Astrocyte (in vitro differentiated cells and primary cell): ENCODE results near the gene CYTH4. TPM values are rescaled to one million over a fixed set of nuclear protein-coding genes. Genes with fewer than 3 reads are reported as not detected.

ENCODE experiments used
- DNase-seq: peaks from one replicate; pipeline ENCODE4 v3.0.0-alpha.2; 2010; ENCODE audit warnings: low read depth
- FAIRE-seq: peaks from 2 replicates; lab custom pipeline; 2011; peaks lifted over from hg19 to GRCh38; lab: Jason Lieb, UNC
- H2AFZ ChIP-seq: 2 replicates; pipeline ENCODE4 v1.6.0; 2012; ENCODE audit warnings: low read depth, low read length, inconsistent platforms
- H3K27ac ChIP-seq: 2 replicates; pipeline ENCODE4 v1.5.1; 2011; ENCODE audit warnings: low read depth, low read length, inconsistent platforms
- H3K27me3 ChIP-seq: 2 replicates; pipeline ENCODE4 v1.6.0; 2011; ENCODE audit warnings: low read length, inconsistent platforms; ENCODE audit not compliant: insufficient read depth
- H3K36me3 ChIP-seq: 2 replicates; pipeline ENCODE4 v1.5.1; 2011; ENCODE audit warnings: low read length, inconsistent platforms; ENCODE audit not compliant: insufficient read depth
- H3K4me1 ChIP-seq: 2 replicates; pipeline ENCODE4 v1.5.1; 2011; ENCODE audit warnings: low read length, inconsistent platforms; ENCODE audit not compliant: insufficient read depth
- H3K4me2 ChIP-seq: 2 replicates; pipeline ENCODE4 v1.6.0; 2012; ENCODE audit warnings: low read length, inconsistent platforms
- H3K4me3 ChIP-seq: 2 replicates; pipeline ENCODE4 v1.5.1; 2011; ENCODE audit warnings: low read depth, mild to moderate bottlenecking, low read length, inconsistent platforms; ENCODE audit not compliant: insufficient read depth
- H3K79me2 ChIP-seq: 2 replicates; pipeline ENCODE4 v1.6.0; 2012; ENCODE audit warnings: mild to moderate bottlenecking, low read length, inconsistent platforms; ENCODE audit not compliant: insufficient read depth
- H3K9ac ChIP-seq: 2 replicates; pipeline ENCODE4 v1.6.0; 2012; ENCODE audit warnings: mild to moderate bottlenecking, low read length, inconsistent platforms
- H3K9me3 ChIP-seq: 2 replicates; pipeline ENCODE4 v1.5.1; 2012; ENCODE audit warnings: low read depth, mild to moderate bottlenecking, low read length, inconsistent platforms; ENCODE audit not compliant: insufficient read depth
- H4K20me1 ChIP-seq: 2 replicates; pipeline ENCODE4 v1.6.0; 2012; ENCODE audit warnings: low read length, inconsistent platforms; ENCODE audit not compliant: insufficient read depth
- H3K27ac Mint-ChIP-seq: one replicate; pipeline ENCODE4 v1.8.0; 2021; ENCODE audit warnings: mild to moderate bottlenecking, mixed read lengths; ENCODE audit not compliant: unreplicated experiment
- H3K27me3 Mint-ChIP-seq: one replicate; pipeline ENCODE4 v1.8.0; 2021; ENCODE audit warnings: low read depth, mixed read lengths; ENCODE audit not compliant: unreplicated experiment
- H3K36me3 Mint-ChIP-seq: one replicate; pipeline ENCODE4 v1.8.0; 2021; ENCODE audit warnings: low read depth, mixed read lengths; ENCODE audit not compliant: unreplicated experiment
- H3K4me1 Mint-ChIP-seq: one replicate; pipeline ENCODE4 v1.8.0; 2021; ENCODE audit warnings: low read depth, mixed read lengths; ENCODE audit not compliant: unreplicated experiment
- H3K4me3 Mint-ChIP-seq: one replicate; pipeline ENCODE4 v1.8.0; 2021; ENCODE audit warnings: mild to moderate bottlenecking, moderate library complexity, mixed read lengths; ENCODE audit not compliant: unreplicated experiment
- H3K9me3 Mint-ChIP-seq: one replicate; pipeline ENCODE4 v1.8.0; 2021; ENCODE audit warnings: mild to moderate bottlenecking, mixed read lengths; ENCODE audit not compliant: unreplicated experiment
- EZH2 ChIP-seq: IDR thresholded peaks from 2 replicates; pipeline ENCODE4 v1.6.1; 2012; ENCODE audit warnings: mild to moderate bottlenecking, low read length, inconsistent platforms; ENCODE audit not compliant: insufficient read depth
- total RNA-seq: library from RNA; stranded (reverse); gene quantifications from 2 replicates; pipeline ENCODE4 v1.2.1, GENCODE V29; 2021
- TF ChIP-seq, protein P1 (sequence below): IDR thresholded peaks from 2 replicates; pipeline ENCODE4 v1.5.1; 2011; ENCODE audit warnings: low read depth, mild to moderate bottlenecking, inconsistent platforms, low read length, moderate library complexity; ENCODE audit not compliant: insufficient read depth

CYTH4 gene
- total RNA-seq, 1 donor from 2014 or later, result not detected

GRCh38 chr22:37301144-37301830 lies 19.0 kb downstream of the CYTH4 start:
- no peaks in the 10 kb centered on the region for H3K79me2 ChIP-seq
- H4K20me1 ChIP-seq, result no peaks in the 10 kb centered on the region
- no peak overlapping the region for H3K4me2 ChIP-seq
- peaks cover 31% of the 10 kb centered on the region for H3K27me3 Mint-ChIP-seq
- no peak overlapping the region for H3K9ac ChIP-seq
- no peaks in the 10 kb centered on the region for H3K36me3 ChIP-seq
- DNase-seq (no peak), FAIRE-seq (no peak)
- H3K27ac Mint-ChIP-seq, result no peak overlapping the region
- H3K27me3 ChIP-seq, result no peaks in the 10 kb centered on the region
- TF ChIP-seq, protein P1, sequence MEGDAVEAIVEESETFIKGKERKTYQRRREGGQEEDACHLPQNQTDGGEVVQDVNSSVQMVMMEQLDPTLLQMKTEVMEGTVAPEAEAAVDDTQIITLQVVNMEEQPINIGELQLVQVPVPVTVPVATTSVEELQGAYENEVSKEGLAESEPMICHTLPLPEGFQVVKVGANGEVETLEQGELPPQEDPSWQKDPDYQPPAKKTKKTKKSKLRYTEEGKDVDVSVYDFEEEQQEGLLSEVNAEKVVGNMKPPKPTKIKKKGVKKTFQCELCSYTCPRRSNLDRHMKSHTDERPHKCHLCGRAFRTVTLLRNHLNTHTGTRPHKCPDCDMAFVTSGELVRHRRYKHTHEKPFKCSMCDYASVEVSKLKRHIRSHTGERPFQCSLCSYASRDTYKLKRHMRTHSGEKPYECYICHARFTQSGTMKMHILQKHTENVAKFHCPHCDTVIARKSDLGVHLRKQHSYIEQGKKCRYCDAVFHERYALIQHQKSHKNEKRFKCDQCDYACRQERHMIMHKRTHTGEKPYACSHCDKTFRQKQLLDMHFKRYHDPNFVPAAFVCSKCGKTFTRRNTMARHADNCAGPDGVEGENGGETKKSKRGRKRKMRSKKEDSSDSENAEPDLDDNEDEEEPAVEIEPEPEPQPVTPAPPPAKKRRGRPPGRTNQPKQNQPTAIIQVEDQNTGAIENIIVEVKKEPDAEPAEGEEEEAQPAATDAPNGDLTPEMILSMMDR, result no peak
- TF ChIP-seq EZH2, result no peak
- H3K36me3 Mint-ChIP-seq, result no peaks in the 10 kb centered on the region
- no peak overlapping the region for H3K27ac ChIP-seq
- H2AFZ ChIP-seq, result no peak overlapping the region
- H3K4me1 Mint-ChIP-seq, result peaks cover 14% of the 10 kb centered on the region
- no peaks in the 10 kb centered on the region for H3K9me3 Mint-ChIP-seq
- no peak overlapping the region for H3K4me3 Mint-ChIP-seq
- no peaks in the 10 kb centered on the region for H3K9me3 ChIP-seq
- peaks cover 37% of the 10 kb centered on the region for H3K4me1 ChIP-seq
- H3K4me3 ChIP-seq, result no peak overlapping the region

DNA sequence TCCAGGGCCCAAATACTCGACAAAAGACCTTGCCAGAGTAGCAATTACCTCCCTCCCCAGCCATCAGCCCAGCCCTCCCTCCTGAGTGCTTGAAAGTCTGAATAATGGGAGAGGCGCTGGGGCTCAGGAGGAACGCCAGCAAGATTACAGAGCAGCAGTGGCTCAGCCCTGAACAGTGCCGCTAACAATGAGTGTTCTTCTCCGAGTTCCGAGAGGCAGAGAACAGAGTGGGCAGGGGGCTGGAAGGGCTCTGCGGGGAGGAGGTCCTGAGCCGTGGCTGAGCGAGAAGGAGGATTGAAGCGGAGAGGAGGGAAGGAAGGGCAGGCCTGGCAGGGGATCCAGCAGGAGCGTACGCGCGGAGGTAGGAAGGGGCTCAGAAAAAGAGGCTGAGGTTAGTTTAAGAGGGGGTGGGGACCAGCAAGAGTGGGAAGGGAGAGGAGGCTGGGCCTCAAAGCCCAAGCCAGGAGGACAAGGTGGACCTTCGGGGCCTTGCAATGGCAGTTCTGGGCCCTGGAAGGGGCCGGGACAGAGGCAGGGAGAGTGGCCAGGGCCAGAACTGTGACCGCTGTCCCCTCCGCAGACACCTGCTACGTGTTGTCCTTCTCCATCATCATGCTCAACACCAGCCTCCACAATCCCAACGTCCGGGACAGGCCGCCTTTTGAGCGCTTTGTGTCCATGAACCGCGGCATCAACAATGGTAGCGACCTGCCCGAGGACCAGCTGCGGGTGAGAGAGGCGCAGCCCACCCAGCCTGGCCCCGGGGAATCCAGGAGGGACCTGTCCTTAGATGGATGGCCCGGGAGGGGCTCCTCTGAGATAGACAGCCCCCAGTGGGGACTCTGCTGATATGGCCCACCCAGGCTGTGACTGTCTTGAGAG lies 20.6 kb downstream of the CYTH4 start:
- FAIRE-seq, result no peak
- Mint-ChIP-seq H3K27ac (no peak overlapping the region), H3K36me3 (no peaks in the 10 kb centered on the region), H3K4me3 (no peak overlapping the region), H3K27me3 (peaks cover 21% of the 10 kb centered on the region), H3K9me3 (no peaks in the 10 kb centered on the region), H3K4me1 (peaks cover 29% of the 10 kb centered on the region)
- H3K4me3 ChIP-seq, result no peak overlapping the region
- H4K20me1 ChIP-seq, result no peaks in the 10 kb centered on the region
- no peak for DNase-seq
- H3K9me3 ChIP-seq, result no peaks in the 10 kb centered on the region
- no peaks in the 10 kb centered on the region for H3K79me2 ChIP-seq
- TF ChIP-seq, protein P1, result no peak
- TF ChIP-seq EZH2, result no peak
- H3K4me2 ChIP-seq, result peak overlapping the region; percentile 71
- H2AFZ ChIP-seq, result peak overlapping the region; percentile 12
- peak overlapping the region; percentile 82 for H3K27ac ChIP-seq
- peaks cover 54% of the 10 kb centered on the region for H3K4me1 ChIP-seq
- peak overlapping the region; percentile 1 for H3K9ac ChIP-seq
- H3K27me3 ChIP-seq, result no peaks in the 10 kb centered on the region
- no peaks in the 10 kb centered on the region for H3K36me3 ChIP-seq
